ENCODE results near the gene ZNF236. TPM values are rescaled to one million over a fixed set of nuclear protein-coding genes. Genes with fewer than 3 reads are reported as not detected.

The ZNF236 gene
- polyA plus RNA-seq, 2 of the 4 experiments (the other 2 are of a cell fraction), result 2.6 to 7.8 TPM

- peak overlapping the region; percentile 96 for H3K4me2 ChIP-seq
- peak overlapping the region; percentile 71 for H3K4me3 ChIP-seq
- FAIRE-seq, result no peak
- H3K4me1 ChIP-seq, result peaks cover 23% of the 10 kb centered on the region
- ChIA-PET POLR2A (interaction anchor here (0.8 kb wide), 1 partner anchor 23 kb away, joined by 3 read pairs; no protein-coding TSS in a partner anchor), CTCF (interaction anchor here (1.0 to 6.5 kb wide), 3 partner anchors 19 to 162 kb away, joined by 3 to 67 read pairs (median 4); no protein-coding TSS in a partner anchor)
- peak in 1 of 2 experiments; percentile 27; a peak in 3 of 6 replicates for ATAC-seq
- 1% methylated on average over 12 of the region's 12 CpGs for WGBS (ENCODE audit: missing lambda C conversion rate)
- no peak for DNase-seq (ENCODE audit: low read depth in 1 of 2, low spot score in 1 of 2)
- TF ChIP-seq KDM5A (IDR thresholded peaks at IDR 0.05), result no peak
- TF ChIP-seq ZSCAN20 (CRISPR knock-in tag; IDR thresholded peaks at IDR 0.05), result no peak
- TF ChIP-seq NPAS2 (CRISPR knock-in tag; IDR thresholded peaks at IDR 0.05; ENCODE audit: borderline replicate concordance), result no peak
- no peak for TF ChIP-seq HOXA7 (CRISPR knock-in tag; IDR thresholded peaks at IDR 0.05)
- TF ChIP-seq HES2 (IDR thresholded peaks at IDR 0.05), result no peak
- TF ChIP-seq NR3C1 (IDR thresholded peaks at IDR 0.05), result no peak
- TF ChIP-seq CBX2 (IDR thresholded peaks at IDR 0.05; ENCODE audit: borderline replicate concordance, low read depth), result no peak
- no peak for TF ChIP-seq JUN (IDR thresholded peaks at IDR 0.05)
- TF ChIP-seq ESRRA (IDR thresholded peaks at IDR 0.05; ENCODE audit: borderline replicate concordance, low read length), result no peak
- TF ChIP-seq PBX3 (IDR thresholded peaks at IDR 0.05), result no peak
- no peak for TF ChIP-seq FOSB (CRISPR knock-in tag; IDR thresholded peaks at IDR 0.05)
- TF ChIP-seq HOXB5 (CRISPR knock-in tag; IDR thresholded peaks at IDR 0.05), result no peak
- no peak for TF ChIP-seq MAX (IDR thresholded peaks at IDR 0.05)
- TF ChIP-seq FOXS1 (CRISPR knock-in tag; IDR thresholded peaks at IDR 0.05), result no peak
- TF ChIP-seq FOSL2 (IDR thresholded peaks at IDR 0.05), result no peak
- TF ChIP-seq FOSL2 (CRISPR knock-in tag; IDR thresholded peaks at IDR 0.05), result no peak
- no peak for TF ChIP-seq TFCP2L1 (CRISPR knock-in tag; IDR thresholded peaks at IDR 0.05)
- no peak for TF ChIP-seq TP53 (CRISPR knock-in tag; IDR thresholded peaks at IDR 0.05)
- TF ChIP-seq HDAC2 (IDR thresholded peaks at IDR 0.05), result no peak
- TF ChIP-seq CHD4 (IDR thresholded peaks at IDR 0.05; ENCODE audit: borderline replicate concordance), result no peak
- H3K9me3 ChIP-seq, result no peaks in the 10 kb centered on the region
- H3K27ac ChIP-seq, result peak overlapping the region; percentile 92 to 100
Measured at GRCh38 chr18:76821356-76821874, 942 bp upstream of the ZNF236 start.

- Histone ChIP-seq H3K4me1 (peaks cover 23% of the 10 kb centered on the region), H3K9me3 (no peaks in the 10 kb centered on the region), H3K27ac (peak overlapping the region; percentile 92 to 100), H3K4me3 (peak overlapping the region; percentile 71), H3K4me2 (peak overlapping the region; percentile 96)
- DNase-seq (ENCODE audit: low read depth in 1 of 2, low spot score in 1 of 2), result peak; percentile 41 to 44
- ChIA-PET POLR2A (interaction anchor here (0.6 to 2.2 kb wide), 3 partner anchors 20 to 232 kb away, joined by 3 to 7 read pairs (median 3); no protein-coding TSS in a partner anchor), CTCF (interaction anchor here (1.3 to 6.5 kb wide), 3 partner anchors 19 to 23 kb away, joined by 4 to 67 read pairs (median 20); no protein-coding TSS in a partner anchor)
- FAIRE-seq, result no peak
- ATAC-seq, result peak; percentile 64 to 68
- 0% methylated on average over 7 of the region's 88 CpGs for WGBS (ENCODE audit: missing lambda C conversion rate)
- TF ChIP-seq JUNB (IDR thresholded peaks at IDR 0.05), result no peak
- TF ChIP-seq EP300 (IDR thresholded peaks at IDR 0.05), result no peak
- TF ChIP-seq RCOR1 (IDR thresholded peaks at IDR 0.05; ENCODE audit: low read depth, low read length), result no peak
- no peak for TF ChIP-seq BCL3 (IDR thresholded peaks at IDR 0.05)
- no peak for TF ChIP-seq HOXA7 (CRISPR knock-in tag; IDR thresholded peaks at IDR 0.05)
- no peak for TF ChIP-seq HOXB5 (CRISPR knock-in tag; IDR thresholded peaks at IDR 0.05)
- no peak for TF ChIP-seq ATOH8 (CRISPR knock-in tag; IDR thresholded peaks at IDR 0.05; ENCODE audit: low read depth)
- TF ChIP-seq RAD21 (conservative IDR thresholded peaks at IDR 0.05 in 1 of 2, IDR thresholded peaks at IDR 0.05 in 1 of 2), result no peak
- TF ChIP-seq EHF (CRISPR knock-in tag; IDR thresholded peaks at IDR 0.05), result no peak
- TF ChIP-seq HOXB13 (CRISPR knock-in tag; IDR thresholded peaks at IDR 0.05; ENCODE audit: low read depth), result no peak
- TF ChIP-seq SMC3 (IDR thresholded peaks at IDR 0.05), result no peak
- TF ChIP-seq MYC (IDR thresholded peaks at IDR 0.05; ENCODE audit: borderline replicate concordance, low read length), result no peak
- TF ChIP-seq CBX8 (IDR thresholded peaks at IDR 0.05), result no peak
- TF ChIP-seq HEYL (CRISPR knock-in tag; IDR thresholded peaks at IDR 0.05), result no peak
- peak; percentile 34; the same call in 1 of the 2 replicates for TF ChIP-seq MAX (IDR thresholded peaks at IDR 0.05)
- TF ChIP-seq PHF8 (IDR thresholded peaks at IDR 0.05; ENCODE audit: borderline replicate concordance, low read depth), result peak; percentile 59; the same call in 1 of the 2 replicates
- peak; percentile 69 for TF ChIP-seq POLR2A (IDR thresholded peaks at IDR 0.05; ENCODE audit: low read length)
- no peak for TF ChIP-seq CEBPB (IDR thresholded peaks at IDR 0.05)
- TF ChIP-seq FOXS1 (CRISPR knock-in tag; IDR thresholded peaks at IDR 0.05), result no peak
Measured at GRCh38 chr18:76821875-76822505, 367 bp upstream of the ZNF236 start.

Data from A549 (cell line).